ENCODE results near the gene GAS7. TPM values are rescaled to one million over a fixed set of nuclear protein-coding genes. Genes with fewer than 3 reads are reported as not detected.
A peak's percentile ranks its signal among the peaks of the same experiment; 100 is the strongest.

GAS7 gene
- total RNA-seq, 1 donor from 2014 or later = 0.20 TPM

DNA sequence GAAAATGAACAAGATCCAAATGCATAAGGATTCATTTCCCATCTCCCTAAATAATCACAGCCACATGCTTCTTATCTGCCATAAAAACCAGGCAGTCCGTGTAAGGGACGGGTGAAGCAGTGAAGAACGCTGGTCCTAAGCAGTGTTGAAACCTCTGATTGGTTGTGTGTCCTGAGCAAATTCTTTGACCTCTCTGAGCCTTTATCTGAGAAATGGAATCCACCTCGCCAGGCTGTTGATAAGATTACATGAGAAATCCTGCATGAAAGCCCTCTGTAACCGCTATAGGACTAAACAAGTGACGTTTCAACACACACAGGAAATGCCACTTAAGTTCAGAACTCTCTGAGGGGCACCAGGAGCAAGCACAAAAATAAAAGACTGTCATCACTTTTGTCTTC, 26.8 kb downstream of the GAS7 start:
- no peak for DNase-seq (ENCODE audit: low read depth)

DNA sequence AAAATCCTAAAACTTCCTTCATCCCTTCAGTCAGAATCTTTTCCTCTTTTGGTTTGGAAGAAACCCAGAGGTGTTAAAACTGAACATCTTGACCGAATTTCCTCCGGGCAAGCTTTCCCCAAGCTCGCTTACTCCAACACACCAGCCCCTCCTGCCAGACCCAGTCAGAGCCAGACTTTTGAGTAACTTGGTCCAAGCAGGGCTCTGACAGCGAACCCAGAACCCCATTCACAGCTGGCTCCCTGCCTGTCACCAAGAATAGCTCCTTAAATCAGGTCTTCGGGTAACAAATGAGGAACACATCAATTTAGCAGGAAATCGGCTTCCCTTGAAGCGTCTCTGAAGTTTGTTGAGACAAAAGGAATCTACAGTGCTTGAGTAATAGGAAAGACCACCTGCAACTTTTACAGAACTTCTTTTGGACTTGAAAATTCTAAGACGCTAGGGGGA, 27.3 kb downstream of the GAS7 start:
- DNase-seq (ENCODE audit: low read depth) = no peak

DNA sequence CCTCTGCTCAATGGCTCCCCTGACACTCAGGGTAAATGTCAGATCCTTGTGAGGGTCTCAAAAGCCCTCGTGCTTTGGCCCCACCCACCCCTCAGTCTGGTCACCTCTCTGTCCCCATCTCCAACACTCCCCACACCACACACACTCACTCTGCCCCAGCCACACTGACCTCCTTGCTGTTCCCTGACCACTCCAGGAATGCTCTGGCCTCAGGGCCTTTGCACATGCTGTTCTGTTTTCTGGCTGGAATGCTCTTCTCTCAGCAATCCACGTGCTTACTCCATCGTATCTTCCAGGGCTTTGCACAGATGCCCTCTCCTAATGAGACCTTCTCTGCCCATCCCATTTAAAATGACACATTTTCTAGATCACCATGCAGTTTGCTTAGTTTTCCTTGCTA, 28.2 kb downstream of the GAS7 start:
- DNase-seq (ENCODE audit: low read depth) = no peak

DNA sequence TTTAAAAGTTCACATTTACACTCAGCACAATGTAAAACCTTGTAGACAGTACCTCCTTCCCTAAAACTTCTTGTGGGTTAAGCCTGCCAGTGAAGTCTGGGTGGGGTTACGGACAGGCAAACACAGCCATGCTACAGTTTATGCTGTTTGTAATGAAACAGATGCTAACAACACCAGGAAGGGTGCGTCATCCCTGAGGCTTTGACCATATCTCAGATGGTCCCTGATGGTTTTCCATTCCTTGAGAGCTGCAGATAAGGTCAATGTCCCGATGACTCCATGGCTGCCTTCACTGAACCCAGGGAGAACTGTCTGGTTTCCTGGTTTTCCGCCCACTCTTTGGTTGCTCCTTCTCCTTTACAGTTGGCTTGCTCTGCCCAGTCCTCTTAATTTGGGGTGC, 29.1 kb downstream of the GAS7 start:
- DNase-seq (ENCODE audit: low read depth) = no peak

DNA sequence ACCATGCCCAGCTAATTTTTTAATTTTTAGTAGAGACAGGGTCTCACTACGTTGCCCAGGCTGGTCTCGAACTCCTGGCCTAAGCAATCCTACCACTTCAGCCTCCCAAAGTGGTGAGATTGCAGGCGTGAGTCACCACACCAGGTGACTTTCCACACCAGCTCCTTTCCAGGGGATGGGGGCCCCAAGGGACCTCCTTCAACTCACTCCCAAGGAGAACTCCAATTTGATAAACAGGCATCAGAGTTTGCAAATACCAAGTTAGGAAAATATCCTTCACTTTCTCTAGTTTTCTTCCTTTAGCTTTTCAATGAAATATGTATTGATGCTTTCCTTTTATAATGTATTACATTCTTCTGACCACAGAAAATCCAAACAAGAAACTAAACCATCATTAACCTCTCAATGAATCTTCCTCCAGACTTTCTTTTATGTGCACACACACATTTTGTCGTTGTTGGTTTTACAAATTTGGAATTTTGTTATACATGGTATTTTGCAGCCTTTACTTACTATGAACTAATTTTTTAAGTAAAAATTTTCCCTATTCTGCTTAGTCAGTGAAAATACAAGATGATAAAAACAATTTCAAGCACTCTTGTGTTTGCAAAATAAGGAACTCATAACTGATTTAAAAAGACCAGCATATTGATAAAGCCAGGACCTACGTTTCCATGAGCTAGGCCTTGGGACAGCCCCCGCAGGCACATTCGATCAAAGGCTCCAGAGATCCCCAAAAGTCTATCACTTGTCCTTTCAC, 32.0 kb downstream of the GAS7 start:
- no peak for DNase-seq (ENCODE audit: low read depth)

DNA sequence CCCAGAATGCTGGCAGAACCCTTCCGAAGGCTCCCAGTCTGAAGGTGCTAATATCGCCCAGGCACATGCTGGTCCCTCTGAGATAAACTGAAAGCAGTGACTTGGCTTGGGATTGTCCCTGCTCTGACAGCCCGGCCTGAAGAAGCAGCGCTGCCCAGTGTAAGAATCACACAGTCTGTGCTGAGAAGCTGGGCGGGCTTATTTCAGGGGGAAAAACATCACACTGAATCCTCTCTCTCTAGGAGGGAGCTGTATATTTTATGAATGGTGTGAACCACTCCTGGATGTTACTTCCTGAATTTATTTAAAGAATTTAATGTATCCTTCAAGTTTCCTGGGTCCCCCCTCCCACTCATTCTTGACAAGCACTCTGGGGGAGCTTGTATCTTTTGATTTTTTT, 36.3 kb downstream of the GAS7 start:
- no peak for DNase-seq (ENCODE audit: low read depth)

DNA sequence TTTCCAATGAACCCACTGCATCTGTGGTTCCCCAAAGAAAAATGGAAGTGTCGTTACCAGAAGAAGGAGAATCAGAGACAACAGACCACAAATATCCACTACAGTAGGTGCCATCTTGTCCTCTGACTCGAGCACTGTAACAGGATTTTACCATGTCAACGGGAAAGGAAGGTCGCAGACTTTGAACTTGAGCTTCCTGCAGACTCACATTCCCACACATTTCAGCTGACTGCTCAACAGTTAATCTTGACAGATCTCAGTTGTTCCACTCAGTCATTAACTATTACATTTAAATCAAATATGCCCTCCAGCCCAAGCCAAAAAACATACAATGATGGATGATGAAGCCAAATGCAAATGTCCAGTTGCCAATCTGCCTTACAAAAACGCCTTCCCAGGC, 37.0 kb downstream of the GAS7 start:
- DNase-seq (ENCODE audit: low read depth) = no peak

DNA sequence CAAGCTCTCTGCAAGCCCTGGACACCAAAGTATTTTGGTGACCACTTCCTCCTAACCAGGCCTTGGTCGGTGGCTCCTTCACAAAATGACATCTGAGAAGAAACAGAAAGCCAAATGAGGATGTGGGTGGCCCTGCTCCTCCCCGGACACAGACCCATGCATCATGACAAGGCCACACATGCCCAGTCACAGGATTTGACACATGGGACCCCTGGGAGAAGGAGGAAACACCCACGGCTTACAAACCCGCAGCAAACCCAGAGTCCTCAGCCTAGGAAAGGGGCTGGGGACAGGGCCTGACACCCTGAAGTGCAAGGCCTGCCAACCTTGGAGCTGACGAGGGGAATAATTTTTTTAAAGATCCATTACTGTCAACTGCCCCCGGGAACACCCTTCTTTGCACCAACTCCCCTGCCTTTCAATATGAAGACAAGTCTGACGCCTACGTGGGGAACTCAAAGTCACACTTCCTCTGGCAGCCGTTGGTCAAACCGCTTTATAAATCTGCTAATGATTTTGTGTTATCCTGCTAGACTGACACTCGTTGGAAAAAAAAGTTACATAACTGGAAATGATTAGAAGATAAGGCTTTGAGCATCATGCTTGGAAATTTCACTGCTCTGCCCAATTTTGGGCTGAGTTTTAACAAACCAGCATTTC, 41.3 kb downstream of the GAS7 start:
- DNase-seq (ENCODE audit: low read depth) = no peak

DNA sequence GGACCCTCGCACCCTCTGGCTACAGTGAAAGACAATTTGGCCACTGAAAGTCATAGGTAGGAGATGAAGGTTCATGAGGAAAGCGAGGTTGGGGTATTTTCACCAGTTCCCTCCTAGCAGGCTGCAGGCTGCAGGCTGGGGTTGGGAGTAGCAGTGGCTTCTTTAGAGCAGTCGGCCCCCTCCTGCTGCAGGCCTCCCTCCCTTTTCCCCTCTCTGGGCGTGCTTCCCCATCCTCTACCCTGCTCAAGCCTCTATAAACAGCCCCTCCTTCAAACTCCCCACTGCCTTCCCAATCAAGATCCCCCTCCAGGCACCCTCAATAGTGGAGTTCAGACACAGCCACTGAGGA, 41.8 kb downstream of the GAS7 start:
- no peak for DNase-seq (ENCODE audit: low read depth)

DNA sequence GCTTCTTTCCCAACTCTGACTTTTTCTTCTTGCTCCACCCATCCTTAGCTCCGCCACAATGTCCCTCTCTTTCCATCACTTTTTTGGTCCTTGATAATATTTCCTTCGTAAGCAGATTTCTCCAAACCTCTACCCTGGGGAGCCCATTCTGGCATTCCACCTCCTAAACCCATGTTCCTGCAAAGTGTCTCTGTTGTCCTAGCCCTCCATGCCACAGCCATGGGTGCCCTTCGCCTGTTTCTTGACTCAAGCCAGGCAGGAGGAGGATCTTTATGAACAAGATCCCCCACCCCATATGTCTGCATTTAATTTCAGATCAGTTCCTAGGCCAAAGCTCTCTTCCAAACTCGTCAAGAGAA, 42.4 kb downstream of the GAS7 start:
- DNase-seq (ENCODE audit: low read depth) = no peak

DNA sequence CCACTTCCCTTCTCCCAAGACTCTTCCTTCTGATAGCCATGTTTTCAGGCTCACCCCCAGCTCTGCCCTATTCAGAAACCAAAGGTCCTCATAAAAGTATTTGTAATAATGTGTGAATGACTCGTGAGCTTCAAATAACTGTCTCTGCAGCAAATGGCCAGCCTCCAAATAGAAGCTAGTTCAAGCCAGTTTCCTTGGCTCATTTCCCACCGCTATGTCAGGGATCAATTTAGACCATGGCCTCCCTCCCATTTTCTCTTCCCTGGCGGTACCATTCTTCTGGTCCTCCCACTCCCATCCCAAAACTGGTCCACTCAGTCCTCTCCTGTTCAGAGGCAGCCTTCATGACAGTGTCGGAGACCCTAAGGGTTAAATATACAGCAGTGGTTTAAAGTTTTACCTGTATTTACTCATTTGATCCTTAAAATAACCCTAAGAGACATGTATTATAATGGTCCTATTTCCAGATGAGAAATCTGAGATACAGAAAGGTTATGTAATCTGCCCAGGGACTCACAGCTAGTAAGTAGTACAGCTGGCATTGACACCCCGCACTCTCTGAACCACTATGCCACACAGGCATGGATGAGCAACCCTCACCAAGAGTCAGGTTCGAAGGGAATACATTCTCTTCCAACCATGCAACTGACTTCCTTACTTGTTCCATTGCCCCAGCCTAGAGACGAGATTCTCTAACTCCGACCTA, 42.9 kb downstream of the GAS7 start:
- DNase-seq (ENCODE audit: low read depth) = no peak

DNA sequence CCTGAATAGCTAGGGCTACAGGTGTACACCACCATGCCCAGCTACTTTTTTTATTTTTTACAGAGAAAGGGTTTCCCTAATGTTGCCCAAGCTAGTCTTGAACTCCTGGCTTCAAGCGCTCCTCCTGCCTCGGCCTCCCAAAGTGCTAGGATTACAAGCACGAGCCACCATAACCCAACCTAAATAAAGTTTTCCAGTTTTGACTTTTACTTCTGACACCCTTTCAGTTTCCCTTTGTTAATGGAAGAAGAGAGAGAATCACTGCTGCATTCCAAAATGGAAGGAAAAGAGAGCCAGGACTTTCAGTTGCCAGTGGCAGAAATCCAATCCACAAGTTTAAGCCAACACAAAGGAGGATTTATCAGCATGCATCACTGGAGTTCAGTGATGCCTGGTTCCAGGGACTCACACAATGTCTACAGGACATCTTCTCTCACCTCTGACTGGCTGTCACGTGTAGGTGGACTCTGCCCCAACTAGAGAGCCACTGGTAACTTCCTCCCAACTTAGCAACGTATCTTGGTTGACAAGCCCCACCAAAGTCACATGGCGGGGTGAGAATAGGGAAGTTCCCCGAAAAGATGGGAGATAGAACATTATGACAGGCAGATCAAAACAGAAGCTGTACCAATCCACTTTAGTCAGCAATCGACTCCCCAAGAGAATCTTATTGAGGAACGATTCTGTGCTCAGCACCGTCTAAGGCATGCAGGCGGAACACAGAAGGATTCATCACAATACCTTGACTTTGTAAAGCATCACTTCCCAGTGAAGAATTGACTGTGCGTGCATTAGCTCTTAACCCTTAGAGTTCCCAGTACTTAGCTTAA, 46.5 kb downstream of the GAS7 start:
- peak; percentile 5 for DNase-seq (ENCODE audit: low read depth)

DNA sequence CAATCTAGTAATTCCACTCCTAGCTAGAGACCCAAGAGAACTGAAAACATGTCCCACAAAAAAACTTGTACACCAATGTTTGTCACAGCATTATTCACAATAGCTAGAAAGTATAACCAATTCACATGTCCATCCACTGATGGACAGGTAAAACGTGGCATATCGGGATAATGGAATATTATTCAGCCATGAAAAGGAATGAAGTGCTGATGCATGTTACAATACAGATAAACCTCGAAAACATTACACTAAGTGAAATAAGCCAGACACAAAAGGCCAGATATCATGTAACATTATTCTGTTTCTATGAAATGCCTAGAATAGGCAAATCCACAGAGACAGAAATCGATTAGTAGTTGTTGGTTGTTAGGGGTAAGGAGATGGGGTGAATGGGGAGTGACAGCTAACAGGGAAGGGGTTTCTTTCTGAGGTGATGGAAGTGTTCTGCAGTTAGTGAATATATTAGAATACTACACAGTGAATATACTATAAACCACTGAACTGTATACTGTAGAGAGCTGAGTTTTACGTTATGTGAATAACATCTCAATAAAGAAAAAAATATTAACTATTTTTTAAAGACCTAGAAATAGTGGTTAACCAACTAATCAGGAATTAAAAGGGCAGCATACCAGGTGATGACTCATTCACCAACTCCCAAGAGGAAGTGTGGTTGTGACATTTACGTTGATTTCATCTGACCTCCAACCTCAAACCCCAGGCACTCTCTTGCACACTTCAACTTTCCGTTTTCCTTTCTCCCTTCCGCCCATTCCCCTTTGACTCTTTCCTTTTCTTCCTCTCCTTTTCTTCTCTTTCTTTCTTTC, 48.6 kb downstream of the GAS7 start:
- DNase-seq (ENCODE audit: low read depth) = peak; percentile 51

DNA sequence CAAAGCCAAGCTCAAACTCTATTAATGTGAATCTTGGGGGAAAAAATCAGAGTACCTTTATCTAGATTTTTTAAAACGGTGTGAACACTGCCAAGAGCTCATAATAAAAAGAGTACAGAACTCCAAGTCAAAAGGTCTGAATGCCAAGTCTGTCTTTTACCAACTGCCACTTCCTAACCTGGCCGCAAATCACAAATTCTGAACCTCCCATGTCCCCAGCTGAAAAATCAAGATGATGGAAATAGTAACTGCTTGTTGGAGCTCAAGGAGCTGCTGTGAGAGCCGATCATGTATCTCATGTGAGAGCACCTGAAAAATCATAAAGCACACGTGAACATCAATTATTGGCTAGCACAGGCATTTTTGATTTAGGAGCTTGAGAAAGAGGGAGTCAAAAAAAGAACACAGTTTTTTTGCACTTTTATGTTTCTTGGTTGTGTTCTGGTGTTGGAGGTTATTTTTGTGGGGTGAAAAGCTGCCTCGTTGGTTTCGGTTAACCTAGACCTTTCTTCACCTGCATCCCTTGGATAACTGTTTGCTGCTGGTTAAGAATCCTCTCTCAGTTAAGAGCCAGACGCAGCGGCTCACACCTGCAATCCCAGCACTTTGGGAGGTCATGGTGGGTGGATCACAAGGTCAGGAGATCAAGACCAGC, 50.5 kb downstream of the GAS7 start:
- no peak for DNase-seq (ENCODE audit: low read depth)

DNA sequence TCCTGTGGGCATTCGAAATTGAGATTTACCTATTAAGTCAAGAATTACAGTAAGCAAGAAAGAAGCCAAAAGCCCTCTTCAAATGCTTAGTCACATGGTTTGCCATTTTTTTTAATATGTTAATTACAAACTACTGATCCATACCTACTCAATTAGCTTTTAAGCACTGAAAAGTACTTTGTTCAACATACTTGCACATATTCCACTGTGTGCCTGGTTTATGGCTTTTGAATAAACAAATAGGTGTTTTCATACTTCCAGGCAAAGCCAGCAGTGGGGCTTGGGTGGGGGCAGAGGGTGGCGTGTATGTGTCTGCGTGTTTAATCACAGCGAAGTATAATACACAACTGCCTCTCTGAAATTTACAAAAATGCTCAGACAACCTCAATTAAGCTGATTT, 51.4 kb downstream of the GAS7 start:
- no peak for DNase-seq (ENCODE audit: low read depth)

DNA sequence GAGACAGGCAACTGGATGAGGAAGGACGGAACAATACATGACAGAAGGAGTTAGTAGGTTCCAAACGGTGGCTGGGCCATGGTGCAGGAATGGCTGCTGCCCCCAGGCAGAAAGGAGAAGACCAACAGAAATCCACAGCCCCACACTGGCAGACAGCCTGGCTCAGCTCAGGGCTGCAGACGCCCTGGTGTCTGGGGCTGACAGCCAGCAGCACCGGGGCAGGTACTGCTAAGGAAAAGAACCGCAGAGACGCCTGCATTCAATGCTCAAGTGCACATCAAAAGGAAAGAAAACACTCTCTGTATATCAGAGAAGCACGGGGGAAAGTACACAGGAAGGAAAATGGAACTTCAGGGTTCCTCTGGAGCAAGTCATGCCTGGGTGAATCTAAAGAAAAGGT, 53.4 kb downstream of the GAS7 start:
- no peak for DNase-seq (ENCODE audit: low read depth)

DNA sequence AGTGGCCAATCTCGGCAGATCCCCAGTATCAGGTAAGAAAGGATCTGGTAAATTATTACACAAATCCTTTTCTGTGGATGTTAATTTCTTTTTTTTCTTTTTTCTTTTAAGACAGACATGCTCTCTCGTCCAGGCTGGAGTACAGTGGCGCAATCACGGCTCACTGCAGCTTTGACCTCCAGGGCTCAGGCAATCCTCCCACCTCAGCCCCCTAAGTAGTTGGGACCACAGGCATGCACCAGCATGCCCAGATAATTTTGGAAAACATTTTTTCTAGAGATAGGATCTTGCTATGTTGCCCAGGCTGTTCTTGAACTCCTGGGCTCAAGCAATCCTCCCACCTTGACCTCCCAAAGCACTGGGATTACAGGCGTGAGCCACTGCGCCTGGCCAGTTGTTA, 54.0 kb downstream of the GAS7 start:
- no peak for DNase-seq (ENCODE audit: low read depth)

DNA sequence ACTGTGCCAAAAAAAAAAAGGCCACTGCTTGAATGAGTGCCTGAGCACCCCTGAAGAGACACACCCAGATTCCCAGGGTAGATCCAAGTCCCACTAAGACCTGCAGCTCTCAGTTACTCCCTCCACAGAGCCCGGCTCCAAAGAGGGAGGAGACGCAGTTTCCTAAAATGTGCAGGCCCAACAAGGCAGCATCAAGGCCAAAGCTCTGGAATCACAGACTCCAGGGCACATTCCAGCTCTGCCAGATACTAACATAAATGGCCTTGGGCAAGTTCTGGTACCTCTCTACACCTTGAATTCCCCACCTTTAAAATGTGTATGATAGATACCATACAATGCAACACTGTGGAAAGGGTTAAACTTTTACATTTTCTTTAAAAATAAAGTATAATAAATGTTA, 57.0 kb downstream of the GAS7 start:
- no peak for DNase-seq (ENCODE audit: low read depth)

DNA sequence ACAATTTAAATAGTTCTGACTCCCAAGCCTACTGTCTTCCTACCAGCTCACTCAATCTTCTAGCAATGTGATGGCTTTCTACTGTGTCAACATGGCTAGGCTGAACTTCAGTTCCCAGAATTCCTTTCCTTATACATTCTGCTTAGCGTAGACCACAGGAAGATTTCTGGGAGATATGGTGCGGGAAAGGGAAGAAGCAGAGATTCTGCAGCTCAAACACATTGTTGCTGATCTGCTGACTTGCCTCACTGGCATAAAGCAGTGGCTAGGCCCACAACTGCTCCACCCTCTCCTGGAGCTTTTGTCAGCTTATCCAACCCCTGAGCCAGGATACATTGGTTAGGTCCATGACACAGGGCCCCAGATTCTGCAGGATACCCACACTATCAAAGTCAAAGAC, 58.8 kb downstream of the GAS7 start:
- DNase-seq (ENCODE audit: low read depth) = no peak

DNA sequence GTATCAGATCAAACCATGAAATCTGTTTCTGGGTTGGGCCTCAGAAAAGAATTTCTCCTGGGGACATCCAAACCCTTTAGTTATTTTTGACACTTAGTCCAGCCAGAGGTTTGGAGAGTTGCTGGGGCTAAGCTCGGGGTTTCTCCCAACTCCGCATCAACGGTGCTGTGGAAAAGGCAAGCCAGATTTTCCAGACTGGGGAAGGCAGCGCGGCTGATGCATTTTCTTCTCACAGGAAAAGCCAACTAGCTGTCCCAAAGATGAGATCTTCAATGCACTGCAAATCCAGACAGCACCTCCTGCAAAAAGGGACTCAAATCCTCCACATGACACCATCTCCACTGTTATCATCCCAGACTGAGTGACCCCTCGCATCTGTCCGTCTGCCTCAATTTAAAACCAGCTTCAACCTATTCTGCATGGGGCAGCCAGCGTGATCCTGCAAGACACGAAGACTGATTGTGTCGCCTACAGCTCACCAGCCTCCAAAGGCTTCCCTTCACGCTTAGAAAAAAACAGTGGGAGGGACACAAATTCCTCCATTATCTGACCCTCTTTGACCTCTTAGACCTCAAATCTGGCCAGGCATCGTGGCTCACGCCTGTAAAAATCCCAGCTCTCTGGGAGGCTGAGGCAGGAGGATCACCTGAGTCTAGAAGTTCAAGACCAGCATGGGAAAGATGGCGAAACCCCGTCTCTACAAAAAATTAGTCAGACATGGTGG, 62.0 kb downstream of the GAS7 start:
- no peak for DNase-seq (ENCODE audit: low read depth)

All from renal cortical epithelial cell (primary cell).